Lower leg skin (tissue), 3 donors: ENCODE data around the gene KDM7A.

Experiments used
- CTCF ChIP-seq, 3 donors: fragments of 450-650 bp; IDR thresholded peaks; one replicate each; pipeline ENCODE4 v1.5.1; 2016; ENCODE audit warnings: antibody characterized with exemption in 3 of 3, mild to moderate bottlenecking in 3 of 3, moderate library complexity in 2 of 3
- POLR2A ChIP-seq, 2 donors: fragments of 450-650 bp; IDR thresholded peaks; one replicate each; pipeline ENCODE4 v1.6.1; 2016 to 2017; ENCODE audit warnings: antibody characterized with exemption in 2 of 2, mild to moderate bottlenecking in 1 of 2, moderate library complexity in 1 of 2

GRCh38 chr7:140182917-140183316 is 6.1 kb upstream of the KDM7A start:
- TF ChIP-seq CTCF (IDR thresholded peaks at IDR 0.05) = no peak
- no peak for TF ChIP-seq POLR2A (IDR thresholded peaks at IDR 0.05)
